Endothelial cell of umbilical vein (primary cell): Measurements from ENCODE around the gene GABBR2.

Experiments used
- EZH2 ChIP-seq: IDR thresholded peaks from 2 replicates; pipeline ENCODE4 v1.6.1; 2012; ENCODE audit warnings: borderline replicate concordance, low read depth, mild to moderate bottlenecking, moderate library complexity, low read length, inconsistent platforms; ENCODE audit not compliant: severe bottlenecking
- POLR2A ChIP-seq: IDR thresholded peaks from 2 replicates; pipeline ENCODE4 v1.6.1; 2012; ENCODE audit warnings: low read depth, mild to moderate bottlenecking, control low read depth, low read length
- POLR2AphosphoS5 ChIP-seq: IDR thresholded peaks from 2 replicates; pipeline ENCODE4 v1.6.1; 2012; ENCODE audit warnings: low read depth, mild to moderate bottlenecking, control low read depth, low read length, moderate library complexity; ENCODE audit not compliant: insufficient read depth
- TF ChIP-seq, protein P1 (sequence below), 2 donors: IDR thresholded peaks; 1 replicate in 1 of 2; 2 replicates in 1 of 2; pipeline ENCODE4 v1.5.1; 2011; ENCODE audit warnings: low read length in 2 of 2, mild to moderate bottlenecking in 2 of 2, moderate library complexity in 2 of 2, control low read depth in 1 of 2, inconsistent platforms in 1 of 2, low read depth in 1 of 2; ENCODE audit not compliant: insufficient read depth in 1 of 2; ENCODE audit errors: extremely low read depth in 1 of 2
- TF ChIP-seq, protein P2 (sequence below): IDR thresholded peaks from 2 replicates; pipeline ENCODE4 v1.6.1; 2011; ENCODE audit not compliant: insufficient read depth, insufficient read length

- TF ChIP-seq, protein P1, sequence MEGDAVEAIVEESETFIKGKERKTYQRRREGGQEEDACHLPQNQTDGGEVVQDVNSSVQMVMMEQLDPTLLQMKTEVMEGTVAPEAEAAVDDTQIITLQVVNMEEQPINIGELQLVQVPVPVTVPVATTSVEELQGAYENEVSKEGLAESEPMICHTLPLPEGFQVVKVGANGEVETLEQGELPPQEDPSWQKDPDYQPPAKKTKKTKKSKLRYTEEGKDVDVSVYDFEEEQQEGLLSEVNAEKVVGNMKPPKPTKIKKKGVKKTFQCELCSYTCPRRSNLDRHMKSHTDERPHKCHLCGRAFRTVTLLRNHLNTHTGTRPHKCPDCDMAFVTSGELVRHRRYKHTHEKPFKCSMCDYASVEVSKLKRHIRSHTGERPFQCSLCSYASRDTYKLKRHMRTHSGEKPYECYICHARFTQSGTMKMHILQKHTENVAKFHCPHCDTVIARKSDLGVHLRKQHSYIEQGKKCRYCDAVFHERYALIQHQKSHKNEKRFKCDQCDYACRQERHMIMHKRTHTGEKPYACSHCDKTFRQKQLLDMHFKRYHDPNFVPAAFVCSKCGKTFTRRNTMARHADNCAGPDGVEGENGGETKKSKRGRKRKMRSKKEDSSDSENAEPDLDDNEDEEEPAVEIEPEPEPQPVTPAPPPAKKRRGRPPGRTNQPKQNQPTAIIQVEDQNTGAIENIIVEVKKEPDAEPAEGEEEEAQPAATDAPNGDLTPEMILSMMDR (IDR thresholded peaks at IDR 0.05; ENCODE audit: extremely low read depth in 1 of 2, insufficient read depth in 1 of 2, low read depth in 1 of 2, low read length in 2 of 2) = no peak
- no peak for TF ChIP-seq EZH2
- TF ChIP-seq POLR2AphosphoS5 = no peak
- TF ChIP-seq POLR2A = no peak
- TF ChIP-seq, protein P2, sequence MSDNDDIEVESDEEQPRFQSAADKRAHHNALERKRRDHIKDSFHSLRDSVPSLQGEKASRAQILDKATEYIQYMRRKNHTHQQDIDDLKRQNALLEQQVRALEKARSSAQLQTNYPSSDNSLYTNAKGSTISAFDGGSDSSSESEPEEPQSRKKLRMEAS = no peak
These were observed 437.3 kb downstream of the GABBR2 start for GRCh38 chr9:98271479-98271878.
